ENCODE data around the gene PTPRT.

GRCh38 chr20:43066125-43066524 lies 123.6 kb downstream of the PTPRT start:
- TF ChIP-seq YY1 (IDR thresholded peaks at IDR 0.05; ENCODE audit: low read depth) (no peak), TAF1 (IDR thresholded peaks at IDR 0.05; ENCODE audit: low read depth) (no peak), RAD21 (IDR thresholded peaks at IDR 0.05; ENCODE audit: low read depth) (no peak), ZBTB7A (IDR thresholded peaks at IDR 0.05; ENCODE audit: low read depth) (no peak), TCF12 (IDR thresholded peaks at IDR 0.05; ENCODE audit: low read depth) (no peak), EGR1 (IDR thresholded peaks at IDR 0.05) (no peak), CREB1 (IDR thresholded peaks at IDR 0.05; ENCODE audit: low read depth) (no peak), CEBPB (IDR thresholded peaks at IDR 0.05) (no peak)
- TF ChIP-seq, protein P1, sequence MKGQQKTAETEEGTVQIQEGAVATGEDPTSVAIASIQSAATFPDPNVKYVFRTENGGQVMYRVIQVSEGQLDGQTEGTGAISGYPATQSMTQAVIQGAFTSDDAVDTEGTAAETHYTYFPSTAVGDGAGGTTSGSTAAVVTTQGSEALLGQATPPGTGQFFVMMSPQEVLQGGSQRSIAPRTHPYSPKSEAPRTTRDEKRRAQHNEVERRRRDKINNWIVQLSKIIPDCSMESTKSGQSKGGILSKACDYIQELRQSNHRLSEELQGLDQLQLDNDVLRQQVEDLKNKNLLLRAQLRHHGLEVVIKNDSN (IDR thresholded peaks at IDR 0.05): no peak
- TF ChIP-seq, protein P2, sequence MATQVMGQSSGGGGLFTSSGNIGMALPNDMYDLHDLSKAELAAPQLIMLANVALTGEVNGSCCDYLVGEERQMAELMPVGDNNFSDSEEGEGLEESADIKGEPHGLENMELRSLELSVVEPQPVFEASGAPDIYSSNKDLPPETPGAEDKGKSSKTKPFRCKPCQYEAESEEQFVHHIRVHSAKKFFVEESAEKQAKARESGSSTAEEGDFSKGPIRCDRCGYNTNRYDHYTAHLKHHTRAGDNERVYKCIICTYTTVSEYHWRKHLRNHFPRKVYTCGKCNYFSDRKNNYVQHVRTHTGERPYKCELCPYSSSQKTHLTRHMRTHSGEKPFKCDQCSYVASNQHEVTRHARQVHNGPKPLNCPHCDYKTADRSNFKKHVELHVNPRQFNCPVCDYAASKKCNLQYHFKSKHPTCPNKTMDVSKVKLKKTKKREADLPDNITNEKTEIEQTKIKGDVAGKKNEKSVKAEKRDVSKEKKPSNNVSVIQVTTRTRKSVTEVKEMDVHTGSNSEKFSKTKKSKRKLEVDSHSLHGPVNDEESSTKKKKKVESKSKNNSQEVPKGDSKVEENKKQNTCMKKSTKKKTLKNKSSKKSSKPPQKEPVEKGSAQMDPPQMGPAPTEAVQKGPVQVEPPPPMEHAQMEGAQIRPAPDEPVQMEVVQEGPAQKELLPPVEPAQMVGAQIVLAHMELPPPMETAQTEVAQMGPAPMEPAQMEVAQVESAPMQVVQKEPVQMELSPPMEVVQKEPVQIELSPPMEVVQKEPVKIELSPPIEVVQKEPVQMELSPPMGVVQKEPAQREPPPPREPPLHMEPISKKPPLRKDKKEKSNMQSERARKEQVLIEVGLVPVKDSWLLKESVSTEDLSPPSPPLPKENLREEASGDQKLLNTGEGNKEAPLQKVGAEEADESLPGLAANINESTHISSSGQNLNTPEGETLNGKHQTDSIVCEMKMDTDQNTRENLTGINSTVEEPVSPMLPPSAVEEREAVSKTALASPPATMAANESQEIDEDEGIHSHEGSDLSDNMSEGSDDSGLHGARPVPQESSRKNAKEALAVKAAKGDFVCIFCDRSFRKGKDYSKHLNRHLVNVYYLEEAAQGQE (IDR thresholded peaks at IDR 0.05; ENCODE audit: low read depth): no peak

All from Ishikawa (cell line).